OCI-LY3 (cell line): ENCODE results near the gene SMARCA5.
A peak's percentile ranks its signal among the peaks of the same experiment; 100 is the strongest.

Source experiments
- H2AFZ ChIP-seq: fragments of 200-600, 300-600 bp; shearing (Covaris generic); 2 replicates; pipeline ENCODE4 v1.6.0; 2014; ENCODE audit warnings: antibody characterized with exemption, low read depth, low read length
- H3K27ac ChIP-seq: fragments of 200-600, 300-600 bp; sonication (generic); 2 replicates; pipeline ENCODE4 v1.5.1; 2014; ENCODE audit warnings: mild to moderate bottlenecking, low read length, moderate library complexity, mixed read lengths
- H3K27me3 ChIP-seq: fragments of 200-600, 300-600 bp; sonication (generic); 2 replicates; pipeline ENCODE4 v1.6.1; 2014; ENCODE audit warnings: low read depth, low read length, mixed read lengths
- H3K36me3 ChIP-seq: fragments of 200-600, 300-600 bp; sonication (generic); replicated peaks from 2 replicates; pipeline ENCODE3; 2014; ENCODE audit warnings: low read depth, low read length, mixed read lengths
- H3K4me1 ChIP-seq: fragments of 300-600, 200-600 bp; sonication (generic); 2 replicates; pipeline ENCODE4 v1.6.1; 2014; ENCODE audit warnings: low read length, mixed read lengths
- H3K4me2 ChIP-seq: fragments of 200-600, 300-600 bp; sonication (generic); 2 replicates; pipeline ENCODE4 v1.6.1; 2014; ENCODE audit warnings: low read length, mixed read lengths
- H3K4me3 ChIP-seq: fragments of 300-600, 200-600 bp; sonication (generic); 2 replicates; pipeline ENCODE4 v1.5.1; 2014; ENCODE audit warnings: antibody characterized with exemption, mild to moderate bottlenecking, low read length, moderate library complexity
- H3K79me2 ChIP-seq: fragments of 300-600, 200-600 bp; shearing (Covaris generic); 2 replicates; pipeline ENCODE4 v1.6.1; 2014; ENCODE audit warnings: mild to moderate bottlenecking, low read length, mixed read lengths
- H3K9ac ChIP-seq: fragments of 300-600, 200-600 bp; shearing (Covaris generic); 2 replicates; pipeline ENCODE4 v1.6.0; 2014; ENCODE audit warnings: mild to moderate bottlenecking, low read length, moderate library complexity
- H3K9me3 ChIP-seq: fragments of 200-600, 300-600 bp; shearing (Covaris generic); 2 replicates; pipeline ENCODE4 v1.6.1; 2014; ENCODE audit warnings: low read length, mixed read lengths; ENCODE audit not compliant: insufficient read depth
- H4K20me1 ChIP-seq: fragments of 200-600, 300-600 bp; sonication (generic); 2 replicates; pipeline ENCODE4 v1.6.1; 2016; ENCODE audit warnings: low read length, mixed read lengths; ENCODE audit not compliant: insufficient read depth
- CTCF ChIP-seq: fragments of 200-600, 300-600 bp; sonication (generic); IDR thresholded peaks from 2 replicates; pipeline ENCODE4 v1.5.1; 2014; ENCODE audit warnings: antibody characterized with exemption, low read length, low read depth
- EZH2phosphoT487 ChIP-seq: fragments of 200-600 bp; shearing (Covaris generic); IDR thresholded peaks from 2 replicates; pipeline ENCODE4 v1.6.1; 2018; ENCODE audit warnings: antibody characterized with exemption, mixed run types, low read depth

The SMARCA5 gene

GRCh38 chr4:143513314-143514168, at the start of gene SMARCA5:
TSS of gene SMARCA5 (plus strand) at chr4:143513702. CDS start at chr4:143513925, 223 bp downstream.
- peaks cover 51% of the 10 kb centered on the region for H3K79me2 ChIP-seq
- H3K36me3 ChIP-seq = peaks cover 20% of the 10 kb centered on the region
- peak within 1 kb of the TSS; percentile 91 for H3K9ac ChIP-seq
- no peaks in the 10 kb centered on the region for H3K9me3 ChIP-seq
- peak within 1 kb of the TSS; percentile 95 for H2AFZ ChIP-seq
- H3K27me3 ChIP-seq = peaks cover 8% of the 10 kb centered on the region; the same call in 1 of the 2 replicates
- peaks cover 38% of the 10 kb centered on the region for H4K20me1 ChIP-seq
- H3K4me3 ChIP-seq = peak within 1 kb of the TSS; percentile 86
- peaks cover 27% of the 10 kb centered on the region for H3K4me1 ChIP-seq
- no peak for TF ChIP-seq EZH2phosphoT487
- TF ChIP-seq CTCF = no peak
- peak within 1 kb of the TSS; percentile 71 for H3K27ac ChIP-seq
- peak within 1 kb of the TSS; percentile 94 for H3K4me2 ChIP-seq

- Histone ChIP-seq H3K27me3 (no peaks in the 10 kb centered on the region), H3K9ac (peak overlapping the region; percentile 1; the same call in 1 of the 2 replicates), H3K36me3 (peaks cover 35% of the 10 kb centered on the region), H3K79me2 (no peaks in the 10 kb centered on the region), H3K9me3 (no peaks in the 10 kb centered on the region), H2AFZ (no peak overlapping the region), H3K4me3 (peak overlapping the region; percentile 1; the same call in 1 of the 2 replicates), H3K27ac (peak overlapping the region; percentile 55), H3K4me1 (peaks cover 21% of the 10 kb centered on the region), H4K20me1 (no peaks in the 10 kb centered on the region), H3K4me2 (peak overlapping the region; percentile 39)
- TF ChIP-seq CTCF = no peak
- TF ChIP-seq EZH2phosphoT487 = no peak
Measured at GRCh38 chr4:143473334-143474126, 40.0 kb upstream of the SMARCA5 start.

- Histone ChIP-seq H3K79me2 (no peaks in the 10 kb centered on the region), H3K27ac (no peak overlapping the region), H2AFZ (no peak overlapping the region), H3K27me3 (no peaks in the 10 kb centered on the region), H3K36me3 (peaks cover 19% of the 10 kb centered on the region), H4K20me1 (no peaks in the 10 kb centered on the region), H3K9ac (no peak overlapping the region), H3K4me3 (no peak overlapping the region), H3K4me2 (no peak overlapping the region), H3K9me3 (no peaks in the 10 kb centered on the region), H3K4me1 (peaks cover 24% of the 10 kb centered on the region)
- no peak for TF ChIP-seq EZH2phosphoT487
- no peak for TF ChIP-seq CTCF
Measured at GRCh38 chr4:143477487-143477886, 36.0 kb upstream of the SMARCA5 start.

- Histone ChIP-seq H3K4me1 (peaks cover 6% of the 10 kb centered on the region), H3K36me3 (no peaks in the 10 kb centered on the region), H3K79me2 (no peaks in the 10 kb centered on the region), H3K4me3 (no peak overlapping the region), H3K27ac (no peak overlapping the region), H2AFZ (no peak overlapping the region), H4K20me1 (no peaks in the 10 kb centered on the region), H3K9me3 (no peaks in the 10 kb centered on the region), H3K9ac (no peak overlapping the region), H3K27me3 (no peaks in the 10 kb centered on the region), H3K4me2 (no peak overlapping the region)
- TF ChIP-seq EZH2phosphoT487 (no peak), CTCF (no peak)
Measured at GRCh38 chr4:143481361-143481760, 32.1 kb upstream of the SMARCA5 start.
